Endothelial cell of umbilical vein (primary cell): ENCODE data around the gene LUZP2. TPM values are rescaled to one million over a fixed set of nuclear protein-coding genes. Genes with fewer than 3 reads are reported as not detected.

Experiments used
- BruUV-seq: library from RNA; stranded (reverse); fragments of 400-500 nt; replicated peaks from 2 replicates; lab custom pipeline; 2021; lab: Mats Ljungman, UMichigan
- CTCF ChIA-PET: fragments of 300-600, 350-600 bp; sonication (Branson Sonifier 250); formaldehyde crosslinking; loops from one replicate; lab custom pipeline; 2021; ENCODE audit warnings: antibody characterized with exemption, inconsistent platforms; lab: Charles Lee
- POLR2A ChIA-PET: fragments of 300-600, 350-600 bp; sonication (Branson Sonifier 250); formaldehyde crosslinking; loops from one replicate; lab custom pipeline; 2021; ENCODE audit warnings: antibody characterized with exemption, inconsistent platforms; lab: Charles Lee
- DNase-seq: peaks from one replicate; pipeline ENCODE4 v3.0.0-alpha.2; 2011; ENCODE audit warnings: low read depth, low spot score
- FAIRE-seq: peaks from 2 replicates; lab custom pipeline; 2011; peaks lifted over from hg19 to GRCh38; lab: Jason Lieb, UNC
- H2AFZ ChIP-seq: 2 replicates; pipeline ENCODE4 v1.6.0; 2012; ENCODE audit warnings: low read depth, low read length, control low read depth, inconsistent platforms
- H3K27ac ChIP-seq: 2 replicates; pipeline ENCODE4 v1.5.1; 2011; ENCODE audit warnings: low read depth, mild to moderate bottlenecking, control low read depth, low read length, moderate library complexity; ENCODE audit not compliant: insufficient read depth
- H3K27me3 ChIP-seq, 2 experiments: 2 replicates each; pipeline versions ENCODE4 v1.6.0 to v1.6.1; 2011; ENCODE audit warnings: low read length in 2 of 2, mixed read lengths in 1 of 2; ENCODE audit not compliant: control insufficient read depth in 2 of 2, insufficient read depth in 2 of 2
- H3K36me3 ChIP-seq, 2 experiments: 2 replicates in 1 of 2; 3 replicates in 1 of 2; pipeline ENCODE4 v1.5.1; 2011; ENCODE audit warnings: low read length in 2 of 2, mild to moderate bottlenecking in 1 of 2, moderate library complexity in 1 of 2; ENCODE audit not compliant: control insufficient read depth in 2 of 2, insufficient read depth in 2 of 2; ENCODE audit errors: extremely low read depth in 1 of 2
- H3K4me1 ChIP-seq: 3 replicates; pipeline ENCODE4 v1.5.1; 2011; ENCODE audit warnings: mild to moderate bottlenecking, low read length; ENCODE audit not compliant: control insufficient read depth, insufficient read depth; ENCODE audit errors: extremely low read depth
- H3K4me2 ChIP-seq: 2 replicates; pipeline ENCODE4 v1.6.1; 2011; ENCODE audit warnings: low read length, control low read depth, mixed read lengths; ENCODE audit not compliant: insufficient read depth
- H3K4me3 ChIP-seq, 3 experiments: fragments of 200-600 bp in 1 of 3; sonication (generic), shearing (Covaris generic) in 1 of 3; replicated peaks in 1 of 3; 2 replicates each; pipeline ENCODE4 v1.5.1; 2011 to 2016; ENCODE audit warnings: control low read depth in 3 of 3, low read length in 3 of 3, mild to moderate bottlenecking in 2 of 3, inconsistent platforms in 1 of 3, low read depth in 1 of 3, moderate library complexity in 1 of 3; ENCODE audit not compliant: insufficient read depth in 1 of 3
- H3K79me2 ChIP-seq: 2 replicates; pipeline ENCODE4 v1.6.0; 2012; ENCODE audit warnings: low read length, inconsistent platforms; ENCODE audit not compliant: control insufficient read depth, insufficient read depth
- H3K9ac ChIP-seq: replicated peaks from 2 replicates; pipeline ENCODE3; 2011; ENCODE audit warnings: low read length, control low read depth; ENCODE audit not compliant: insufficient read depth; ENCODE audit errors: extremely low read depth
- H3K9me1 ChIP-seq: replicated peaks from 3 replicates; pipeline ENCODE4 v1.6.0; 2011; ENCODE audit warnings: mild to moderate bottlenecking, low read length; ENCODE audit not compliant: control insufficient read depth, insufficient read depth; ENCODE audit errors: extremely low read depth
- H3K9me3 ChIP-seq: replicated peaks from 2 replicates; pipeline ENCODE4 v1.5.1; 2012; ENCODE audit warnings: low read length, inconsistent platforms; ENCODE audit not compliant: control insufficient read depth, insufficient read depth
- H4K20me1 ChIP-seq: replicated peaks from 2 replicates; pipeline ENCODE3; 2011; ENCODE audit warnings: mild to moderate bottlenecking, low read length; ENCODE audit not compliant: control insufficient read depth, insufficient read depth; ENCODE audit errors: extremely low read depth
- CTCF ChIP-seq, 2 donors: IDR thresholded peaks; 1 replicate in 1 of 2; 2 replicates in 1 of 2; pipeline ENCODE4 v1.5.1; 2011; ENCODE audit warnings: low read length in 2 of 2, mild to moderate bottlenecking in 2 of 2, moderate library complexity in 2 of 2, control low read depth in 1 of 2, inconsistent platforms in 1 of 2, low read depth in 1 of 2; ENCODE audit not compliant: insufficient read depth in 1 of 2; ENCODE audit errors: extremely low read depth in 1 of 2
- EZH2 ChIP-seq: IDR thresholded peaks from 2 replicates; pipeline ENCODE4 v1.6.1; 2012; ENCODE audit warnings: borderline replicate concordance, low read depth, mild to moderate bottlenecking, moderate library complexity, low read length, inconsistent platforms; ENCODE audit not compliant: severe bottlenecking
- FOS ChIP-seq: IDR thresholded peaks from 2 replicates; pipeline ENCODE4 v1.6.1; 2011; ENCODE audit warnings: mild to moderate bottlenecking, low read length, moderate library complexity, borderline replicate concordance; ENCODE audit not compliant: insufficient read depth
- GATA2 ChIP-seq: IDR thresholded peaks from 2 replicates; pipeline ENCODE4 v1.7.0; 2011; ENCODE audit warnings: low read depth, mild to moderate bottlenecking, moderate library complexity, mixed read lengths, low read length; ENCODE audit not compliant: insufficient read length, insufficient read depth
- JUN ChIP-seq: IDR thresholded peaks from 2 replicates; pipeline ENCODE4 v1.6.1; 2011; ENCODE audit warnings: borderline replicate concordance, low read depth; ENCODE audit not compliant: insufficient read length, insufficient read depth
- MYC ChIP-seq: IDR thresholded peaks from one replicate; pipeline ENCODE4 v1.6.1; 2011; ENCODE audit warnings: mild to moderate bottlenecking, low read depth, low read length
- POLR2A ChIP-seq: IDR thresholded peaks from 2 replicates; pipeline ENCODE4 v1.6.1; 2012; ENCODE audit warnings: low read depth, mild to moderate bottlenecking, control low read depth, low read length
- POLR2AphosphoS5 ChIP-seq: IDR thresholded peaks from 2 replicates; pipeline ENCODE4 v1.6.1; 2012; ENCODE audit warnings: low read depth, mild to moderate bottlenecking, control low read depth, low read length, moderate library complexity; ENCODE audit not compliant: insufficient read depth
- dilution Hi-C: fragments of 300-500 bp; cut with MboI; formaldehyde crosslinking; loops from one replicate; pipeline ENCODE4 v1.15.0; 2019; ENCODE audit warnings: low sequenced_read_pairs; ENCODE audit not compliant: extremely low pct_ligation_motif_present
- intact Hi-C: fragments of 100-400 bp; cut with micrococcal nuclease; formaldehyde crosslinking; loops from one replicate; pipeline ENCODE4 v1.10.0; 2022
- polyA plus RNA-seq, 4 experiments: library from polyadenylated mRNA; depleted of rRNA in 3 of 4; stranded (reverse) in 3 of 4; unstranded in 1 of 4; fragments of >200 nt; gene quantifications; 2 replicates each; pipeline versions ENCODE4 v1.2.1 to v1.2.3, GENCODE V29; 2011 to 2012; ENCODE audit warnings: missing spikeins in 1 of 4
- total RNA-seq: library from RNA; stranded (reverse); gene quantifications from 2 replicates; pipeline ENCODE4 v1.2.3, GENCODE V29; 2021
- TF ChIP-seq, protein P1 (sequence below): IDR thresholded peaks from 2 replicates; pipeline ENCODE4 v1.6.1; 2011; ENCODE audit not compliant: insufficient read depth, insufficient read length

LUZP2 gene
- total and polyA plus RNA-seq, 2 donors (not counting 3 experiments of a cell fraction or from before 2014, with no cell fraction given) = 0.07 TPM; not detected in 1

- no TSS peak for BruUV-seq
- POLR2A ChIA-PET = no interaction called here
Measured at GRCh38 chr11:24861440-24861839, 364.6 kb downstream of the LUZP2 start.

More at GRCh38 chr11:24861440-24861839, 364.6 kb downstream of the LUZP2 start:
- Histone ChIP-seq H3K27ac (no peak overlapping the region), H3K4me1 (no peaks in the 10 kb centered on the region), H3K79me2 (no peaks in the 10 kb centered on the region), H3K36me3 (no peaks in the 10 kb centered on the region), H3K4me3 (no peak overlapping the region), H3K9me3 (no peaks in the 10 kb centered on the region), H3K27me3 (no peaks in the 10 kb centered on the region), H4K20me1 (no peaks in the 10 kb centered on the region), H3K4me2 (no peak overlapping the region), H3K9me1 (no peaks in the 10 kb centered on the region), H3K9ac (no peak overlapping the region), H2AFZ (no peak overlapping the region)
- TF ChIP-seq POLR2A (no peak), MYC (no peak), CTCF (IDR thresholded peaks at IDR 0.05; ENCODE audit: extremely low read depth in 1 of 2, insufficient read depth in 1 of 2, low read depth in 1 of 2, low read length in 2 of 2) (no peak), POLR2AphosphoS5 (no peak), JUN (no peak), FOS (no peak), EZH2 (no peak), GATA2 (no peak)
- TF ChIP-seq, protein P1, sequence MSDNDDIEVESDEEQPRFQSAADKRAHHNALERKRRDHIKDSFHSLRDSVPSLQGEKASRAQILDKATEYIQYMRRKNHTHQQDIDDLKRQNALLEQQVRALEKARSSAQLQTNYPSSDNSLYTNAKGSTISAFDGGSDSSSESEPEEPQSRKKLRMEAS = no peak
- CTCF ChIA-PET = no interaction called here
- FAIRE-seq (no peak), DNase-seq (no peak)
- dilution Hi-C loops (no loop called here), intact Hi-C loops (no loop called here)
